Vagina (tissue), 2 donors: Measurements from ENCODE around the gene C9orf50. TPM values are rescaled to one million over a fixed set of nuclear protein-coding genes. Genes with fewer than 3 reads are reported as not detected.

Experiments
- DNase-seq, 2 donors: peaks; one replicate each; pipeline ENCODE4 v3.0.0-alpha.2; 2017; ENCODE audit errors: extremely low spot score in 2 of 2
- H3K27ac ChIP-seq: fragments of 200-600 bp; sonication (generic); one replicate; pipeline ENCODE4 v1.5.1; 2019
- H3K27me3 ChIP-seq: fragments of 200-600 bp; sonication (generic); one replicate; pipeline ENCODE4 v1.5.1; 2019
- H3K36me3 ChIP-seq, 2 donors: fragments of 200-600 bp; sonication (generic); one replicate each; pipeline ENCODE4 v1.5.1; 2017 to 2019
- H3K4me1 ChIP-seq: fragments of 200-600 bp; sonication (generic); one replicate; pipeline ENCODE4 v1.5.1; 2019
- H3K4me3 ChIP-seq, 2 donors: fragments of 200-600 bp; sonication (generic); 1 replicate in 1 of 2; 2 replicates in 1 of 2; pipeline ENCODE4 v1.5.1; 2016 to 2019
- H3K9me3 ChIP-seq: fragments of 200-600 bp; sonication (generic); one replicate; pipeline ENCODE4 v1.5.1; 2019
- POLR2A ChIP-seq, 2 donors: fragments of 450-650 bp; IDR thresholded peaks; one replicate each; pipeline ENCODE4 v1.6.1; 2017; ENCODE audit warnings: antibody characterized with exemption in 2 of 2, mild to moderate bottlenecking in 2 of 2, moderate library complexity in 2 of 2
- POLR2AphosphoS5 ChIP-seq, 2 donors: sonication (generic); formaldehyde crosslinking; IDR thresholded peaks; one replicate each; pipeline ENCODE4 v1.9.0; 2017; ENCODE audit warnings: antibody characterized with exemption in 2 of 2, mild to moderate bottlenecking in 2 of 2, low read depth in 1 of 2; ENCODE audit not compliant: insufficient read depth in 1 of 2
- intact Hi-C: fragments of 100-400 bp; cut with DNase I; formaldehyde crosslinking; loops from one replicate; pipeline ENCODE4 v1.15.1; 2023
- total RNA-seq: library from RNA; depleted of rRNA; stranded (reverse); fragments of >200 nt; gene quantifications from one replicate; pipeline ENCODE4 v1.2.3, GENCODE V29; 2016
- TF ChIP-seq, protein P1 (sequence below), 3 experiments: fragments of 450-650 bp in 2 of 3; fragments of 200-600 bp in 1 of 3; sonication (generic) in 1 of 3; IDR thresholded peaks; one replicate each; pipeline ENCODE4 v1.5.1; 2017 to 2019; ENCODE audit warnings: antibody characterized with exemption in 3 of 3, mild to moderate bottlenecking in 2 of 3, moderate library complexity in 2 of 3

C9orf50 gene
- total RNA-seq, 1 donor from 2014 or later: not detected

GRCh38 chr9:129583308-129584038, 37.4 kb downstream of the C9orf50 start:
- no peak for DNase-seq
- Histone ChIP-seq H3K27ac (no peak overlapping the region), H3K36me3 (no peaks in the 10 kb centered on the region), H3K9me3 (no peaks in the 10 kb centered on the region), H3K27me3 (no peaks in the 10 kb centered on the region), H3K4me3 (no peak overlapping the region), H3K4me1 (no peaks in the 10 kb centered on the region)
- intact Hi-C loops: no loop called here
- TF ChIP-seq POLR2A (IDR thresholded peaks at IDR 0.05): no peak
- no peak for TF ChIP-seq POLR2AphosphoS5 (IDR thresholded peaks at IDR 0.05; ENCODE audit: insufficient read depth in 1 of 2, low read depth in 1 of 2)
- TF ChIP-seq, protein P1, sequence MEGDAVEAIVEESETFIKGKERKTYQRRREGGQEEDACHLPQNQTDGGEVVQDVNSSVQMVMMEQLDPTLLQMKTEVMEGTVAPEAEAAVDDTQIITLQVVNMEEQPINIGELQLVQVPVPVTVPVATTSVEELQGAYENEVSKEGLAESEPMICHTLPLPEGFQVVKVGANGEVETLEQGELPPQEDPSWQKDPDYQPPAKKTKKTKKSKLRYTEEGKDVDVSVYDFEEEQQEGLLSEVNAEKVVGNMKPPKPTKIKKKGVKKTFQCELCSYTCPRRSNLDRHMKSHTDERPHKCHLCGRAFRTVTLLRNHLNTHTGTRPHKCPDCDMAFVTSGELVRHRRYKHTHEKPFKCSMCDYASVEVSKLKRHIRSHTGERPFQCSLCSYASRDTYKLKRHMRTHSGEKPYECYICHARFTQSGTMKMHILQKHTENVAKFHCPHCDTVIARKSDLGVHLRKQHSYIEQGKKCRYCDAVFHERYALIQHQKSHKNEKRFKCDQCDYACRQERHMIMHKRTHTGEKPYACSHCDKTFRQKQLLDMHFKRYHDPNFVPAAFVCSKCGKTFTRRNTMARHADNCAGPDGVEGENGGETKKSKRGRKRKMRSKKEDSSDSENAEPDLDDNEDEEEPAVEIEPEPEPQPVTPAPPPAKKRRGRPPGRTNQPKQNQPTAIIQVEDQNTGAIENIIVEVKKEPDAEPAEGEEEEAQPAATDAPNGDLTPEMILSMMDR (IDR thresholded peaks at IDR 0.05): no peak

DNA sequence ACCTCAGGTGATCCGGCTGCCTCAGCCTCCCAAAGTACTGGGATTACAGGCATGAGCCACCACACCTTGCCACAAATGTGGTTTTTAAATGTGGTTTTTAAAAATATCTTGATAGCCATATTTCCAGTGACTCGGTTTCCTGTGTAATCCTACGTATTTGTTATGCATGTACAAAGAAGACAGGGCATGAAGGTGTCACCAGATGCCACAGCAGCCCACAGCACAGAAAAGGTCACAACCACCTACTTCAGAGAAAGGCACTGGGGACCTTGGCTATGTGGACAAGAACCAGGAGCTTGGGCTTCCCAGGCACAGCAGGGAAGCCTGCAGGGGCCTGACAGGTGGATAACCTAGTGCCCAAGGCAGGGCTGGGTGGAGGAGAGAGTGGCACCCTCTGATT, 38.0 kb downstream of the C9orf50 start:
- Histone ChIP-seq H3K36me3 (no peaks in the 10 kb centered on the region), H3K4me3 (no peak overlapping the region), H3K27ac (no peak overlapping the region), H3K4me1 (no peaks in the 10 kb centered on the region), H3K9me3 (no peaks in the 10 kb centered on the region), H3K27me3 (no peaks in the 10 kb centered on the region)
- no peak for DNase-seq
- intact Hi-C loops: no loop called here
- TF ChIP-seq, protein P1 (IDR thresholded peaks at IDR 0.05): no peak
- no peak for TF ChIP-seq POLR2A (IDR thresholded peaks at IDR 0.05)
- no peak for TF ChIP-seq POLR2AphosphoS5 (IDR thresholded peaks at IDR 0.05; ENCODE audit: insufficient read depth in 1 of 2, low read depth in 1 of 2)

DNA sequence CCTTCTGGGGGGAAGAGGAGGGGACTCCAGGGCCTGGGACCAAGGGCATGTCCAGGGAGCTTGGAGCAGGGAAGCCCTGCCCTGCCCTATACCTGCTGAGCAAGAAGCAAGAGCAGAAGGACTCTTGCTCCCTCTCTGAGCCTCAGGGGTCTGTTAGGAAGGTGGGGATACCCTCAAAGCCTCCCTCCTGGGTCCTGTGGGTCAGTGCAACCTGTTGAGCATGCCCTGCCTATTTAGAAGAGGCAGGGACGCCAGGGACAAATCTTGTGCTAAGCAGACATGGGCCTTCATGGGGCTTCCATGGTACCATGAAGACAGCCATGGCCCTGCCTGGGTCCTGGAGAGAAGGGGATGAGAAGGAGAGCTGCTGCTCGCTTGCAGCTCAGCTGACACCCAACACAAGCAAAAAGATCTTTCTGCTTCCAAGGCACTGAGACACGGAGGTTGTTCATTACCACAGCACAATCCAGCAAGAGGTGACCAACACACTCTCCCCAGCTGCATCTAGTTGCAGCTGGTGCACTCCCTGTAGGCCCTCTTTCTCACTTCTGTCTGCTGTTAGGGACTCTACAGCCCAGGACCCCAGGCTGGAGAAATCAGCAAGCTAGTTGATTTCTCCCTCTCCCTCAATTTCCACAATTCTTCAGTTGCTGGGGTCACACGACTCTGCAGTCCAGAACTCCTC, 39.3 kb downstream of the C9orf50 start:
- no peak for DNase-seq
- H3K9me3 ChIP-seq: no peaks in the 10 kb centered on the region
- no peak overlapping the region for H3K4me3 ChIP-seq
- H3K4me1 ChIP-seq: no peaks in the 10 kb centered on the region
- TF ChIP-seq POLR2A (IDR thresholded peaks at IDR 0.05) (no peak), POLR2AphosphoS5 (IDR thresholded peaks at IDR 0.05; ENCODE audit: insufficient read depth in 1 of 2, low read depth in 1 of 2) (no peak)
- TF ChIP-seq, protein P1 (IDR thresholded peaks at IDR 0.05): no peak
- no peak overlapping the region for H3K27ac ChIP-seq
- intact Hi-C loops: no loop called here
- H3K36me3 ChIP-seq: no peaks in the 10 kb centered on the region
- H3K27me3 ChIP-seq: no peaks in the 10 kb centered on the region

DNA sequence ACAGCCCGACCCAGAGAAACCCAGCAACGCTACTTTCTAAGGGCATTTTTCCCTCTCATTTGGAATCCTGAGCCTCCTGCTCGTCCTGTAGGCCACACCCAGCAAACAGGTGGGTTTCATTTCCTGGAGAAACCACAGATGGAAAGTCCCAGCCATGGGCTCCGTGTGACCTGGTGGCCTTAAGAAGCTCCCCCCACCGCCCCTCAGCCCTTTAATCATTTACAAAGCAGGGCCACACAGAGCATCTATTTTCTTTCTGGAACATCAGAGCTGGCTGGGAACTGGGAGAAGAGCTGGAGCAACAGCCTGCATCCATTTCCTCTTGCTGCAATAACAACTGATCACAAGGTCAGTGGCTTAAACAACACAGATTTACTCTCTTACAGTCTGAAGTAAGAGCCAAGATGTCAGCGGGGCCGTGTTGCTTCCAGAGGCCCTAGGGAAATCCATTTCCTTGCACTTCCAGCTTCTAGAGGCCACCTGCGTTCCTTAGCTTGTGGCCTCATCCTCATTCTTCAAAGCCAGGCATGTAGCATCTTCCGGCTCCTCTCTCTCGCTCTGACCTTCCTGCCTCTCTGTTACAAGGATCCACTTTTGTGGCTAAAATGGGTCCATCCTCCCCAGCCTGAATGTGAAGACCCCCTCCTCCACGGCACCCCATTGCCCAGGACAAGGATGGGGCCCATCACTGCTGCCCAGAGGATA, 40.5 kb downstream of the C9orf50 start:
- Histone ChIP-seq H3K27me3 (no peaks in the 10 kb centered on the region), H3K36me3 (no peaks in the 10 kb centered on the region), H3K4me1 (no peaks in the 10 kb centered on the region), H3K9me3 (no peaks in the 10 kb centered on the region), H3K27ac (no peak overlapping the region), H3K4me3 (no peak overlapping the region)
- DNase-seq: no peak
- intact Hi-C loops: no loop called here
- TF ChIP-seq, protein P1 (IDR thresholded peaks at IDR 0.05): no peak
- no peak for TF ChIP-seq POLR2AphosphoS5 (IDR thresholded peaks at IDR 0.05; ENCODE audit: insufficient read depth in 1 of 2, low read depth in 1 of 2)
- no peak for TF ChIP-seq POLR2A (IDR thresholded peaks at IDR 0.05)
